A204.1 (cell line): ENCODE measurements around the gene HES5.
"Not testable (repeated sequence)": the region's sequence is repeated elsewhere in the genome, so short reads cannot be mapped to it uniquely, and the experiment has no call there.

Experiments used
- FAIRE-seq: peaks from 2 replicates; lab custom pipeline; 2012; peaks lifted over from hg19 to GRCh38; lab: Jason Lieb, UNC

HES5 gene, protein sequence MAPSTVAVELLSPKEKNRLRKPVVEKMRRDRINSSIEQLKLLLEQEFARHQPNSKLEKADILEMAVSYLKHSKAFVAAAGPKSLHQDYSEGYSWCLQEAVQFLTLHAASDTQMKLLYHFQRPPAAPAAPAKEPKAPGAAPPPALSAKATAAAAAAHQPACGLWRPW

GRCh38 chr1:2529784-2530512, at the start of gene HES5:
HES5 (minus strand) TSS chr1:2530263; CDS start chr1:2530164, 99 bp downstream.
- FAIRE-seq: no peak

GRCh38 chr1:2578758-2579118, 48.7 kb upstream of the HES5 start:
- FAIRE-seq: no peak

GRCh38 chr1:2577565-2578075, 47.6 kb upstream of the HES5 start:
- FAIRE-seq: not testable (repeated sequence)

- FAIRE-seq: no peak
These were observed 46.0 kb upstream of the HES5 start for GRCh38 chr1:2575801-2576663.

- FAIRE-seq: no peak
These were observed 44.3 kb upstream of the HES5 start for GRCh38 chr1:2574350-2574749.

DNA sequence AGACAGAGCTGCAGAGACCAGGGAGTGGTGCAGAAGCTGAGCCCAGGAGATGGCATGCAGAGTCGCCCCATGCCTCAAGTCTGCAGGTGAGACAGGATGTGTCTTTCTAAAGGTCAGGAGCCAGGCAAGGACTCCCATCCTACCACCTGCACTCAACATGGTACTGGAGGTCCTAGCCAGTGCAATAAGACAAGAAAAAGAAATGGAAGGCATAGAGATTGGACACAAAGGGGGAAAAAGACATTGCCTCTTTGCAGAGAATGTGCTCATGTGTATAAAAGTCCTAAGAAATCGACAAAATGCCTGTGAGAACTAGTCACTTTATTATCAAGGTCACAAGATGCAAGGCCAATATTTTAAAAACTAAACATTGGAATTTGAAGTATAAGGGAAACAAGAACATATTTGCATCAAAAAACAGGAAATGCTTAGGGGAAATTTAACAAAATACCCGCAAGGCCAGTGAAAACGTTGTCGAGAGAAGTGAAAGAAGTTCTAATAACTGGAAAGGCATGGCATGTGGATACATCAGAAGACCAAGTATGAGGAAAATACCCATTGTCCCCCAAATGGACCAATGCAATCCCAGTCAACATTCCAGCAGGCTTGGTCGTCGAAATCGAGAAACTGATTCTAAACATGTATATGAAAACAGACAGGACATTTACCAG, 43.3 kb upstream of the HES5 start:
- FAIRE-seq: no peak

DNA sequence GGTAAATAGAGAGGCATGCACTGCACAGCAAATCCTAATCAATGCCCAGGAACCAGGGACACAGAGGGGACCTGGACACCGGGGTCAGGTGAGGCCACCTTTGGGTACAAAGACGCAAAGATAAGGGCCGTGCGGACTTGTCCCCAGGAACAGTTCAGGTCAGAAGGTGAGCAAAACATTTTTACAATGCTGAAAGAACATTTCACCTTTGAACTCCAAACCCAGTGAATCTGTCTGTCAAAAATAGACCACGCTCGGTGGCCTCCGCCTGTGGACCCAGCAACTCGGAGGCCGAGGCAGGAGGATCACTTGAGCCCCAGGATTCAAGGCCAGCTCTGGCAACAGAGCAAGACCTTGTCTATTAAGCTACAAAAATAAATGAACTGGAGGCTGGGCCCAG, 41.3 kb upstream of the HES5 start:
- no peak for FAIRE-seq

DNA sequence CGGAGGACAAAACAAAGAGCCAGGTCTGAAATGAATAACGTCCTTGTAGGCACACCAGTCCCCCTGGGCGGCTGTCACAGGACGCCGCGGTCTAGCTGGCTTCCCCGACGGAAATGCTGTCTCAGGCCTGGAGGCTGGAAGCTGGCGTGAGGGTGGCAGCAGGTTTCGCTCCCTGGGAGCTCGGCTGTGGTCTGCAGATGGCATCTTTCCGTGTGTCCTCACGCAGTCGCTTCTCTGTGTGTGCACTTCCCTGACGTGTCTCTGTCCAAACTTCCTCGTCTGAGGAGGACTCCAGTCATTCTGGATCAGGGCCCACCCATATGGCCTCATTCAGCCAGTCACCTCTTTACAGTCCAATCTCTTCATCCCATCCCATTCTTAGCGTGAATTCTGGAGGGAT, 40.3 kb upstream of the HES5 start:
- FAIRE-seq: no peak

DNA sequence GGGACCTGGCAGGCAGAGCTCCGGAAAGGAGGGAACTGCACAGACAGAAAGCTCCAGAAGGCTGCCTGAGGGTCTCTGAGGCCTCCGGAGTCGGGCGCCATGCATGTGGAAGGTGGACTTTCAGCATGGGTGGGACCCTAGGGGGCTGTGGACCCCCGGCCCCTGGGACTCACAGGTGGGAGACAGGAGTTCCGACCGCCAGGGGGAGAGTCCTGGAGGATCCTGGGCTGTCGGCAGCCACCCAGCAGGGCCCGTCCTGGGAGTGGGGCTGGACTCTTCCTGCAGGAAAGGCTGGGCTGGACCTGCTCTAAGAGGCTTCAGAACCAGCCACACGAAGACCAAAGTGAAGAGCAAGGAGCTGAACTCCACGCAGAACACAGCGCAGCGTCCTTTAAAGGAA, 39.6 kb upstream of the HES5 start:
- not testable (repeated sequence) for FAIRE-seq

DNA sequence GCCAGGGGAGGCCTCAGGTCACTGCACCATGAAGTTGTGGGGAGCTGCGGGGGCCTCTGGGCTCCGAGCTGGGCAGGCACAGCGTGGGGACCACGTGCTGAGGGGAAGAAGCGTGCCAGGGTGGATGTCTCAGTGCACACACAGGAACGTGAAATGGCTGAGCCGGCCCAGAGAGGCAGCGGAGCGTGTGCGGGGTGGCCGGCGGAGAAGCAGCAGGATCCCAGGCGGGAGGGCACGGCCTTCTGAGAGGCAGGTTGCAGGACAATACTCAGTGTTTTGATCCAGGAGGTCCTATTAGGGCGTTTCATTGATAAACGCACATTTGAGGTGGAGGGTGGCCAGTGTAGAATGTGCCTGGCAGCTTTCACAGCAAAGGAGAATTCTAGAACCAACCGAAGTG, 39.0 kb upstream of the HES5 start:
- no peak for FAIRE-seq

GRCh38 chr1:2568187-2568816, 38.2 kb upstream of the HES5 start:
- FAIRE-seq: not testable (repeated sequence)

GRCh38 chr1:2567083-2567679, 37.1 kb upstream of the HES5 start:
- FAIRE-seq: no peak

DNA sequence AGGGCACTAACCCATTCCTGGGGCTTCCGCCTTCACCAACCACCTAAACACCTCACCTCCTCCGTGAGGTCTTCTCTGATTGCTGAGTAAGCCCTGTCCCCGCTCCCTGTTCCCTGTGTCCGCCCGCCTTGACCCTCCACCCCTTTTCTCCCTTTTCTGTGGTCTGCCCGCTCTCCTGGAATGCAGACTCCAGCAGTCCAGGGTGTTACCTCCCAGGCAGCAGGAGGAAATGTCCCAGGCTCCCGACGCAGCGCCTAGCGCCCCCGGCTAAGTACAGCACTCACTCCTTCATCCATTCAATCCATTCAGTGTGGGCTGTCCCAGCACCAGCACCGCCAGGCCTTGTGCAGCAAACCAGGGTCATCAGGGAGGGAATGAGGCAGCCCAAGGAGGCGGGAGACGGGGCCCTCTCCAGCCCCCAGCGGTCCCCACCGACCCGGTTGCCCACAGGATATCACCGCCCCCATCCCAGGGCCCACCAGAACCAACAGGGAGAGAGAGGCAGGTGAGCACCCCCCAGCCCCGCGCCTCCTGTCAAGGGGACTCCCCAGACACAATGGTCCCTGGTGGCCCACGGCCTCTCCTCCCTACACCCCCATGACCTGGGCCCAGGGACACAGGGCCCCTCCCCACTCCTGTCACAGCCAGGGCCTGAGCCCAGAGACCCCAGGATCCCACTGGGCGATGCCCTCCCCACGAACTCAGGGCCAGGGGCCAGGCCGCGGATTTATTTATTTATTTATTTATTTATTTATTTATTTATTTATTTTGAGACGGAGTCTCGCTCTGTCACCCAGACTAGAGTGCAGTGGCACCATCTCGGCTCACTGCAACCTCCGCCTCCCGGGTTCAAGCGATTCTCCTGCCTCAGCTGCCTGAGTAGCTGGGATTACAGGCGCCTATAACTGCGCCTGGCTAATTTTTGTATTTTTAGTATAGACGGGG, 36.3 kb upstream of the HES5 start:
- no peak for FAIRE-seq

DNA sequence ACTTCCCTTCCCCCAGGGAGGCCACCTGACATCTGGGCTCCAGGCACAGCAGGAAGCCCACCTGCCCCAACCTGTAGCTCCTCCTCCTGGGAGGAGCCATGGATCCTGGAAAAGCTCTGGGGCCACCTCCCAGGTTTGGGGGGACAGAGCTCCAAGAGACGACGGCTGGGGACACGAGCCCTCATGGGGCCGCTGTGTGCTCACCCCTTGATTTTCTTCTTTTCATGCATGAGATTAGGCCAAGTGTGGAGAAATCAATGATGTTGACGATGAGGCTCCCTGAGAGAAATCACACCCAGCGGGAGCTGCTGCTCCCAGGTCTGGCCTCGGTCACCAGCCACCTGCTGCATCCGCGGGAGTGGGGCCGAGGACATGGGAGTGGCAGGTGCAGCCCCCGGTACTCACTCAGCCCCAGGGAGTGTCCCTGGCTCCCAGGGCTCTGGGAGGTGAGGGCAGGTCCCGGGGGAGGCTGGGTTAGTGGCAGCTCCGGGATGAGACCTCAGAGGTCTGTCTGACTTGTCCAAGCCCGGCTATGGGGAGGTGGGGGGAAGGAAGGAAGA, 34.8 kb upstream of the HES5 start:
- no peak for FAIRE-seq

DNA sequence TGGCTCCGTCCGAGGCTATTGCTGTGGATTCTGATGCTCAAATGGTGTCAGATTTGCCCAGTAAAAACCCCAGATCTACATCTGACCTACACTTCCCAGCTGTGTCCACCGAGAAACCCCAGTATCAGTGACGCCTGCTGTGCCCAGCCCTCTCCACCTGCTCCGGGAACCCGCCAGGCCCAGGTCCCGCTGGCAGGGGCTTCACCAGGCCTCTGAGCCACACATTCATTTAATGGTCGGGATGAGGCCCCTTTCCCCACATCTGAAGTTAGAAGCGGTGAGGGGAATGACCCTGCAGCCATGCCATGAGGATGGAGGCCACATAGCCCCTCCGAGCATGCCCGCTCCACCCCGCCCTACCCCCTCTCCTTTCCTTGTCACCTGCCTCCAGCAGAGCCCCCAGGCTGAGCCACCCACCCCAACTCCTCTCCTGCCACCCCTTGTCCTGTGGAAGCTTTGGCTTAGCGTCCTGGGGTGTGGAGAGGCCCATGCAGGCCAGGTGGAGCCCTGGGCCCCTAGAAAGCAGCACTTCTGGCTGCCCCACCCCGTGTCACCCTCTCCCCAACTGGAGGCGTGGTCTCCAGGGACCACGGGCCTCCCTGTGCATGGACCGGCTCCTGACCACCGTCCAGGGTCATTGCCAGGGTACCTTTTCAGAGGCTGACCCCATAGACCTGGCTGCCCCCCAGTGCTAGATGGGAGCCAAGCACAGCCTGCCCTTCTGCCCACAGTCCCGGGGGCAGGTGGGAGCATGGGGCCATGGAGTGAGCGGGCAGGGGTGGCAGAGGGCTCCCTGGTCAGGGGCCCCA, 34.1 kb upstream of the HES5 start:
- FAIRE-seq: no peak

GRCh38 chr1:2563205-2563604, 33.1 kb upstream of the HES5 start:
- no peak for FAIRE-seq

GRCh38 chr1:2561898-2562895, 32.1 kb upstream of the HES5 start:
- no peak for FAIRE-seq

DNA sequence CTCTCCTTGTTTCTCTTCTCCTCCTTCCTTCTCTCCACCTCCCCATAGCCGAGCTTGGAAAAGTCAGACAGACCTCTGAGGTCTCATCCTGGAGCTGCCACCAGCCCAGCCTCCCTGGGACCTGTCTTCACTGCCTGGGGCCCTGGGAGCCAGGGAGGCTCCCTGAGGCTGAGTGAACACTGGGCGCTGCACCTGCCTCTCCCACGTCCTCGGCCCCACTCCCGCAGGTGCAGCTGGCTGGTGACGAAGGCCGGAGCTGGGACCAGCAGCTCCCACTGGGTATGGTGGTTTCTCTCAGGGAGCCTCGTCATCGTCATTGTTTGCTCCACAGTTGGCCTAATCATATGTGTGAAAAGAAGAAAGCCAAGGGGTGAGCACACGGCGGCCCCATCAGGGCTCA, 31.4 kb upstream of the HES5 start:
- no peak for FAIRE-seq
